HG03378 (cell line): Measurements from ENCODE around the gene MICU2.

ENCODE experiments used
- ATAC-seq: cut with Tn5 transposase; IDR thresholded peaks from one replicate; pipeline ENCODE4 v1.9.1; 2021; ENCODE audit warnings: mild to moderate bottlenecking, moderate library complexity; ENCODE audit not compliant: unreplicated experiment

MICU2 gene

GRCh38 chr13:21548577-21548976 is 55.4 kb downstream of the MICU2 start:
- ATAC-seq: no peak

- ATAC-seq: no peak
Measured at GRCh38 chr13:21546372-21546771, 57.6 kb downstream of the MICU2 start.

GRCh38 chr13:21544515-21544914 is 59.5 kb downstream of the MICU2 start:
- no peak for ATAC-seq

- no peak for ATAC-seq
Measured at GRCh38 chr13:21542563-21542962, 61.4 kb downstream of the MICU2 start.

- ATAC-seq: no peak
Measured at GRCh38 chr13:21541980-21542379, 62.0 kb downstream of the MICU2 start.

- no peak for ATAC-seq
Measured at GRCh38 chr13:21541271-21541670, 62.7 kb downstream of the MICU2 start.

- no peak for ATAC-seq
Measured at GRCh38 chr13:21539687-21540086, 64.3 kb downstream of the MICU2 start.

- ATAC-seq: no peak
Measured at GRCh38 chr13:21538753-21539152, 65.2 kb downstream of the MICU2 start.

- ATAC-seq: no peak
Measured at GRCh38 chr13:21538280-21538679, 65.7 kb downstream of the MICU2 start.

GRCh38 chr13:21537105-21537504 is 66.9 kb downstream of the MICU2 start:
- ATAC-seq: no peak

- no peak for ATAC-seq
Measured at GRCh38 chr13:21534760-21535159, 69.2 kb downstream of the MICU2 start.

GRCh38 chr13:21531455-21531854 is 72.5 kb downstream of the MICU2 start:
- ATAC-seq: no peak

- no peak for ATAC-seq
Measured at GRCh38 chr13:21530656-21531055, 73.3 kb downstream of the MICU2 start.

- no peak for ATAC-seq
Measured at GRCh38 chr13:21529146-21529893, 74.7 kb downstream of the MICU2 start.

GRCh38 chr13:21528616-21529015 is 75.4 kb downstream of the MICU2 start:
- ATAC-seq: no peak

- ATAC-seq: no peak
Measured at GRCh38 chr13:21526707-21527540, 77.0 kb downstream of the MICU2 start.

- ATAC-seq: no peak
Measured at GRCh38 chr13:21522847-21523246, 81.1 kb downstream of the MICU2 start.

GRCh38 chr13:21522130-21522529 is 81.8 kb downstream of the MICU2 start:
- no peak for ATAC-seq

- no peak for ATAC-seq
Measured at GRCh38 chr13:21518617-21519144, 85.3 kb downstream of the MICU2 start.

GRCh38 chr13:21517576-21517975 is 86.4 kb downstream of the MICU2 start:
- ATAC-seq: no peak

- no peak for ATAC-seq
Measured at GRCh38 chr13:21516805-21517204, 87.2 kb downstream of the MICU2 start.

- ATAC-seq: no peak
Measured at GRCh38 chr13:21511849-21512248, 92.1 kb downstream of the MICU2 start.
